ENCODE measurements around the gene SERPINB7. TPM values are rescaled to one million over a fixed set of nuclear protein-coding genes. Genes with fewer than 3 reads are reported as not detected.

Gene SERPINB7
- total and polyA plus RNA-seq, 2 experiments from 2014 or later: 0.10 to 0.77 TPM

- TF ChIP-seq CTCF (IDR thresholded peaks at IDR 0.05; ENCODE audit: poor library complexity) (no peak), EZH2phosphoT487 (IDR thresholded peaks at IDR 0.05; ENCODE audit: low read depth, severe bottlenecking, unreplicated experiment) (no peak), EZH2 (IDR thresholded peaks at IDR 0.05; ENCODE audit: borderline replicate concordance) (no peak)
- no peaks in the 10 kb centered on the region for H3K79me2 ChIP-seq
- H3K4me2 ChIP-seq: no peak overlapping the region
- no peak for DNase-seq (ENCODE audit: low spot score)
- no peak overlapping the region for H3K4me3 ChIP-seq
- no peak overlapping the region for H3K27ac ChIP-seq
- no peaks in the 10 kb centered on the region for H3K36me3 ChIP-seq (replicated peaks; ENCODE audit: insufficient read depth, low read depth)
- H3K27me3 ChIP-seq: no peaks in the 10 kb centered on the region
- no peaks in the 10 kb centered on the region for H3K9me2 ChIP-seq (replicated peaks; ENCODE audit: insufficient read depth)
- no peaks in the 10 kb centered on the region for H4K20me1 ChIP-seq (ENCODE audit: insufficient read depth, poor library complexity, severe bottlenecking)
- WGBS (ENCODE audit: low lambda C conversion rate, missing lambda C conversion rate): 87% methylated on average over 3 of the region's 3 CpGs
- H3K4me1 ChIP-seq (ENCODE audit: insufficient read depth): no peaks in the 10 kb centered on the region
- H3K9me3 ChIP-seq (ENCODE audit: low read depth): peaks cover 5% of the 10 kb centered on the region
- no peak overlapping the region for H2AFZ ChIP-seq
Measured at GRCh38 chr18:63820694-63821093, 45.5 kb downstream of the SERPINB7 start.

GRCh38 chr18:63823516-63824219, 48.5 kb downstream of the SERPINB7 start:
- Histone ChIP-seq H4K20me1 (ENCODE audit: insufficient read depth, poor library complexity, severe bottlenecking) (no peaks in the 10 kb centered on the region), H3K27ac (no peak overlapping the region), H2AFZ (no peak overlapping the region), H3K9me3 (ENCODE audit: low read depth) (no peaks in the 10 kb centered on the region), H3K79me2 (no peaks in the 10 kb centered on the region), H3K4me2 (no peak overlapping the region), H3K27me3 (no peaks in the 10 kb centered on the region), H3K4me3 (no peak overlapping the region), H3K36me3 (replicated peaks; ENCODE audit: insufficient read depth, low read depth) (no peaks in the 10 kb centered on the region), H3K4me1 (ENCODE audit: insufficient read depth) (no peaks in the 10 kb centered on the region), H3K9me2 (replicated peaks; ENCODE audit: insufficient read depth) (no peaks in the 10 kb centered on the region)
- TF ChIP-seq CTCF (IDR thresholded peaks at IDR 0.05; ENCODE audit: poor library complexity) (peak; percentile 30), EZH2phosphoT487 (IDR thresholded peaks at IDR 0.05; ENCODE audit: low read depth, severe bottlenecking, unreplicated experiment) (no peak)
- 76% methylated on average over 10 of the region's 10 CpGs for WGBS (ENCODE audit: low lambda C conversion rate, missing lambda C conversion rate)
- no peak for DNase-seq (ENCODE audit: low spot score)

- Histone ChIP-seq H3K27me3 (no peaks in the 10 kb centered on the region), H2AFZ (no peak overlapping the region), H3K79me2 (no peaks in the 10 kb centered on the region), H3K27ac (no peak overlapping the region), H4K20me1 (ENCODE audit: insufficient read depth, poor library complexity, severe bottlenecking) (no peaks in the 10 kb centered on the region), H3K4me3 (no peak overlapping the region), H3K4me2 (no peak overlapping the region), H3K9me2 (replicated peaks; ENCODE audit: insufficient read depth) (no peaks in the 10 kb centered on the region), H3K36me3 (replicated peaks; ENCODE audit: insufficient read depth, low read depth) (no peaks in the 10 kb centered on the region), H3K4me1 (ENCODE audit: insufficient read depth) (no peaks in the 10 kb centered on the region), H3K9me3 (ENCODE audit: low read depth) (no peaks in the 10 kb centered on the region)
- 100% methylated on average over 2 of the region's 2 CpGs for WGBS (ENCODE audit: low lambda C conversion rate, missing lambda C conversion rate)
- no peak for DNase-seq (ENCODE audit: low spot score)
- TF ChIP-seq CTCF (IDR thresholded peaks at IDR 0.05; ENCODE audit: poor library complexity) (no peak), EZH2phosphoT487 (IDR thresholded peaks at IDR 0.05; ENCODE audit: low read depth, severe bottlenecking, unreplicated experiment) (no peak), EZH2 (IDR thresholded peaks at IDR 0.05; ENCODE audit: borderline replicate concordance) (no peak)
Measured at GRCh38 chr18:63824220-63824525, 49.0 kb downstream of the SERPINB7 start.
